Panc1 (cell line): ENCODE measurements around the gene MUC2.

Source experiments
- CTCF ChIP-seq: fragments of 450-650 bp; IDR thresholded peaks from 2 replicates; pipeline ENCODE4 v1.5.1; 2017; ENCODE audit warnings: mild to moderate bottlenecking
- TCF7L2 ChIP-seq: IDR thresholded peaks from 2 replicates; pipeline ENCODE4 v1.6.1; 2011; ENCODE audit warnings: mild to moderate bottlenecking, low read depth, low read length, inconsistent platforms

DNA sequence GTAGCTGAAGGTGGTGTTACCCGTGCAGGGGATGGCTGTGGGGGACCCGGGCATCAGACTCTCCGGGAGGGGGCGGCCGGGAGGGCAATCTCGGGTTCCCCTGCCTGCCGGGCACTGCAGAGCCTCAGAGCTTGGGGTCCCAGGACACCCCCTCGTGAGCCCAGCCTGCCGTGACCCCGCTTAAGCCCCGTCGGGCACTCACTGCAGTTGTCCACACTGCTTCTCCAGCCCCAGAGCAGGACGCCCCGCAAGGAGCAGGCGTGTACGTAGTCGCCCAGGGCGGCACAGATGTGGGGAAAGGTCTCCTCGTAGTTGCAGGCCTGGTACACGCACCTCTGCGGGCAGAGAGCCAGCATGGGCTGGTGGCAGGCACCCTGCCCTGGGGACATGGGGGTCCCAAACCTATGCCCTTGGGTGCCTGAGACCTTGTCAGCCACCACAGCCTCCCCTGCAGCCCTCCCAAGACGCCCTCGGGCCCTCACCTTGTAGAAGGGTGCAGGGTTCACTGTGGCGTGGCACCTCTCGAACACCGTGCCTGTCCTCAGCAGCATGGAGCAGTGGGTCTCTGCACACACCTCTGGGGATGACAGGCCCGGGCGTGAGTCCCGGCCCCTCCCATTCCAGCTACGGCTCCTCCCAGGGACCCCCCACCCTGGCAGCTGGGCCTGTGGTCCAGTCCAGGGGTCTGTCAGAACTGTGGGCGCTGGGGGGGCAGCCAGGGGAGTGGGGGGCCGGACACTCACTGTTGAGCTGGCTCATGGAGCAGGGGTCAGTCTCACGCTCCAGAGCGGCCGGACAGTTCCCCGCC is 47.0 kb upstream of the MUC2 start:
- TF ChIP-seq CTCF (no peak), TCF7L2 (no peak)
